TTC549 (cell line): ENCODE results near the gene PRRC2B.
"Not testable (repeated sequence)": the region's sequence is repeated elsewhere in the genome, so short reads cannot be mapped to it uniquely, and the experiment has no call there.

ENCODE experiments used
- FAIRE-seq: peaks from 2 replicates; lab custom pipeline; 2012; peaks lifted over from hg19 to GRCh38; lab: Jason Lieb, UNC

PRRC2B gene

DNA sequence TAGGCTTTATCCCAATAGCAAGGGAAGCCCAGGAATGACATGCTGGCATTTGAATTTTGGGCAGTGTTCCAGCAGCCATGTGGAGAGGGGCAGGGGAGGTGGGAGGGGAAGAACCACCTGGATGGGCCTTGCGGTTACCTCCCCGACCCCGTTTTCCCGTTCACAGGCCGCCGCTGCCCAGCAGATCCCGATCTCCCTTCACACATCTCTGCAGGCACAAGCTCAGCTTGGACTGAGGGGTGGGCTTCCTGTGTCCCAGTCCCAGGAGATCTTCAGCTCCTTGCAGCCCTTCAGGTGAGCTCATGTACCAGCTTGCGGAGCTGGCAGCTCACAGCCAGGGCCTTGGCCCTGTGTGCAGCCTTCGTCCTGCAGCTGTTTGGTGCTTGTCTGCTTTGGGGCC, 93.1 kb downstream of the PRRC2B start:
- FAIRE-seq: no peak

GRCh38 chr9:131487621-131488031, 93.7 kb downstream of the PRRC2B start:
- no peak for FAIRE-seq

DNA sequence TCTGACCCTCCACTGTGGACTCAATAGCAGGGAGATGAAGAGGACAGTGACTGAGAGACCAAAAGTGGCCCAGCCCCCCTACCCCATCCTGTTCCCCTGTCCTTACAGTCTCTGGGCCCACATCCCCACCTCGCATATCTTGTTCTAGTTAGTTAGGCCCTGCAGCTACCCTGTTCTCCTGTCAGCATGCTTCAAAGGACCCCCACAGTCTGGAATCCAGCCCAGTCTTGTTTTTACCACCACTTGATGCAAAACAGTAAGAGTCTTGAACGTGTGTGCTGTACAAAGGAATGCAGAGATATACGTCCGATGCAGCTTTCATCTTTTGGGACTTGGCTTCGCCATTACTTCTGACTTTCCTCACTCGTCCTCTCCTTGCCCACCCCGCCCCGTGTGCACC, 96.6 kb downstream of the PRRC2B start:
- FAIRE-seq: no peak

DNA sequence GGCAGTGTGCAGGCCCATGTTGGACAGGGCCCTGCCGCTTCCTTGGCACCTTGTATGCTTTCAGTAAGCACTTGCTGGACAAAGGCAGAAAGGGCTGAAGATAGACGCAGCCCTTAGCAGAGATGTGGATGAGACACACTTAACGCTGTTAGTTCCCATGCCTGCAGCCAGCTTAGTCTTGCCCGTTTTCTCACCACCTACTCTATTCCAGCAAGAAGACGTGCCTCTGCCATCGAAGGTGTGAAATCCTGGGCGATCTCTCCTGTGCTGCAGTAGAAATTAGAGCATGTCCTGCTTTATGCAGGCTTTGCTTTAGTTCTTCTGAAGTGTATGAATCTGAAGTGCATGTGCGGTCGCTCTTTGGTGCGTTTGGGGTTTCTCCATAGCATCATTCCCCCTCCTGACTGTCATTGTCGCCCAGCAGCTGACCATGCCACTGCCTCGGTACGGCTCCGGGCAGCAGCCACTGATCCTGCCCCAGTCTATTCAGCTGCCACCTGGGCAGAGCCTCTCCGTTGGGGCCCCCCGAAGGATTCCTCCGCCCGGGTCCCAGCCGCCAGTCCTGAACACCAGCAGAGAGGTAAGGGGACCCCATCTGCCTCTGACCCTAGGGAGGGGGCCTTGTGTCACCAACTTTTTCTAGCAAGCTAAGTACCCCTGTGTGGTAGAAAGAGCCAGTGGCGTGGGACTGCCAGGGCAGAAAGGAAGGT, 97.3 kb downstream of the PRRC2B start:
- no peak for FAIRE-seq

DNA sequence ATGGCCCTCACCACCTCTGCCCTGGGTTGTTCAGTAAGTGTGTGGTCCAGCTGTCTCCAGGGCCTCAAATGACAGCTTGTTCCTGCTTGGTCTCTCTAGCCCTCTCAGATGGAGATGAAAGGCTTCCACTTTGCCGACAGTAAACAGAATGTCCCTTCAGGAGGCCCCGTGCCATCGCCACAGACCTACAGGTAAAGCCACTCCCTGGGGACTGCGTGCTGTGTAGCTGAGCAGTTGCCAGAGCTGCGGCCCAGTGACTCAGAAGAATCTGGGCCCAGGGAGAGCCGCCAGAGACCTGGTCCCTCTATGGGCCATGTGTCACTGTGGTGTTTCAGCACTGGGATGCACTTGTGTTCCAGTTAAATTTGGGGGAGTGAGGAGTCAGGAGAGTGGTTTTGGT, 98.2 kb downstream of the PRRC2B start:
- no peak for FAIRE-seq

DNA sequence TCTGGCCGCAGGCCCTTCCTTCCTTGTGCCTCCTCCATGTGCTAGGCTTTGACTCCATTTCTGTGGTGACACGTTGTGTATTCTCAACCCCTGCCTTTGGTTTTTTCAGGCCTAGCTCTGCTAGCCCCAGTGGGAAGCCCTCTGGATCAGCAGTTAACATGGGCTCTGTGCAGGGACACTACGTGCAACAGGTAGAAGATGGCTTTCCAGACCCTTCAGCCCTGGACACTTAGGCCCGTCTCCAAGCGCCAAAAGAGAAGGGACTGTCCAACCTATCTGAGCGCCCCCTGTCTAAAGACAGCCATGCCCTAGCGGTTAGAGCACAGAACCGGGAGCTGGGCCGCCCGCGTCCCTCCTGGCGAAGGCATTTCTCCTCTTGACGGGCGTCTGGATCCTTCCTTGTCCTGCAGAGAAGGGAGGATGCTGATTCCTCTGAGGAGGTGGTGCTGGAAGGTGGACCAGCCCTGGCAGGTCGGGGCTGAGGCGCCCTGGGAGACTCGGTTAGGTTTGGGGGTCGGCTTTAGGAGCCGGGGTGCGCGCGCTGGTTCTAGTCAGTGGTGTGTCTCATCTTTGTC, 100.5 kb downstream of the PRRC2B start:
- no peak for FAIRE-seq

DNA sequence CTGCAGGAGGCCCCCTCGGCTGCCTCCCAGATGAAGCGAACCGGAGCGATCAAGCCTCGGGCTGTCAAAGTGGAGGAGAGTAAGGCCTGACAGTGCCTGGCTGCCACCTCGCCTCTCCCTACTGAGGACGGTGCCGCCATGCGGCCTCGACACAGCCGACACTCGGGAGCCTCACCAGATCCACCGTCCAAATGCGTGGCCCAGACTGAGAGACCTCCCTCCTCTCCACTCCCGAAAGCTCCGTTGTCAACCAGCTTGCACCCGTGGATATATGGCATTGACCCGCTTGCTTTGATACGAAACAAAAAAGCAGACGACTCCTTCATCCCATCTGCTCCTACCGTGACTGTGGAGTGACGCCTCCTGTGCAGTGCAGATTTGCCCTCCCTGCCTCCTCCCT, 101.9 kb downstream of the PRRC2B start:
- no peak for FAIRE-seq

GRCh38 chr9:131496844-131497405, 103.0 kb downstream of the PRRC2B start:
- no peak for FAIRE-seq

DNA sequence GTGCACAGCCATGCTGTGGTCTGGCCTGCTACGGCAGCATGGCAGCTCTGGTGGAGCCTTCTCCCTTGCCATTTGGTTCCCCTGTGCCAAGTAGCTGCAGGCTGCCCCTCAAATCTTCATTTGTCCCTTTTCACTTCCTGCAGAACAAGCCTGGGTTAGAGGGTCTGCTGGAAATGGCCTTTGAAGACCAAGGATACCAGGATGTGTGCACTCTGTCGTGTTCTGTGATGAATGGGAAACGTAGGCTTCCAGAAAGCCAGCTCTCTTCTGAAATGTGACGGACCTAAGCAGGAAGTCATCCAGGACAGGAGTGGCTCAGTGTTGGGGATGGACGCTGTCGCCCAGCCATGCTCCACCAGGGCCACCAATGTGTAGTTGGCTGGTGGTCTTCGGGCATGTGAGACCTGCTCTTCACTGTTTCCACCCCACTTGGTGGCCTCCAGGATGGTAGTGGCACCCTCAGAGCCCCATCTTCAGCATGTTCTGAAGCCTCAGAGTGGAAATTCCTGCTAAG, 105.4 kb downstream of the PRRC2B start:
- FAIRE-seq: no peak

DNA sequence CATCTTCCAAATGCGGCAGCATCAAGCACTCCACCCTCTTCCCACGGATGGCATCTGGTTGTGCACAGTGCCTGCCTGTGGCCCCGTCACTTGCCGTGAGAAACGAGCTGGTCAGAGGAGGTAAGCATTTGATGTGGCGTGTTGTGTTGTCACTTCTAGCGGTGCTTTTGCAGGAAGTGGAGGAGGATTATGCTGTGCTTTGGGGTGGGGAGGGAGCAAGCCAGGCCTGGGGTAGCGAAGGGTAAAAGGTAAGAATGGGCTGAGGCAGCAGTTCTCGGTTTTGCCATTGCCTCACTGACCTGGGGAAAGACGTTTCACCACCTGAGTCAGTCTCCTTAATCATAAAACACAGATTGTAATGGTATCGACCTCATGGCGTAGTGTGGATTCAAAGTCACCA, 106.5 kb downstream of the PRRC2B start:
- no peak for FAIRE-seq

GRCh38 chr9:131500939-131501541, 107.2 kb downstream of the PRRC2B start:
- no peak for FAIRE-seq

DNA sequence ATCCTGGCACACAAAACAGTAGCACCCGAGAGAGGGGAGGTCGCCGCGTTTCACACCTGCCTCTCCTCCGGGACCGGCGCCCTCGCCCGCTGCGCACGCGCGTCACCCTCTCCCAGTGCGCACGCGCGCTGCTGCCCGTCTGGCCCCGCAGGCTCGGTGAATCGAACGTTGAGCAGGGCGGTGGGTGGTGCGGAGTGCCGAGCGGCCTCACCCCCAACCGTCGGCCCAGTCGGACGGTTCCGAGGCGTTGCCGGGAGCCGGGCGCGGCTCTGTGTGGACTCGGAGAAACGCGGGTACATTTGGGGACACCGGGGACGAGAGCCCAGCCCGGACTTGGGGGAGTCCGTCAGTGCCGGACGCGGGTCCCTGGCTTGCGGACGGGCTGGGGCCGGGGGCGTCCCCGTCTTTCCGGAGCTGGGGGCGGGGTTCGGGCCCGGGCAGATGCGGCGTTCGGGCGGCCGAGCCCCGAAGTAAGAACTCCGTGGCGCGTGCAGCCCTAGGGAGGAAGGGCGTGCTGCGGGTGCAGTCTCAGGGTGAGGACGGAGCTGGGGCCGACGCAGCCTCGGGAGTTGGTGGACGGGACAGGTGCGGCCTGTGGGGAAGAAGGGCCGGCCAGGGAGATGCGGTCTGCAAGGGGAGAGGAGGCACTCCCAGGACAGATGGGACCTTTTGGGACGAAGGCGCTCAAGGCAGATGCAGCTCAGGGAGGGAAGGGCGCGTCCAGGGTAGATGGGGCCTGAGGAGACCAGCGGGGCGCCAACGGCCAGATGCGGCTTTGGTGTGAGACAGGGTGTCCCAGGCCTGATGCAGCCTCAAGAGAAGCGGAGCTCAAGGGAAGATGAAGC, 109.1 kb downstream of the PRRC2B start, which contains the start of gene POMT1:
Gene POMT1 (plus strand): TSS at position 138 of the 845 bp plus-strand sequence. CDS start 1,301 bp downstream, outside the sequence.
- no peak for FAIRE-seq

- no peak for FAIRE-seq
Measured at GRCh38 chr9:131503626-131504465, 110.0 kb downstream of the PRRC2B start.

- FAIRE-seq: no peak
Measured at GRCh38 chr9:131505012-131505411, 111.1 kb downstream of the PRRC2B start.

DNA sequence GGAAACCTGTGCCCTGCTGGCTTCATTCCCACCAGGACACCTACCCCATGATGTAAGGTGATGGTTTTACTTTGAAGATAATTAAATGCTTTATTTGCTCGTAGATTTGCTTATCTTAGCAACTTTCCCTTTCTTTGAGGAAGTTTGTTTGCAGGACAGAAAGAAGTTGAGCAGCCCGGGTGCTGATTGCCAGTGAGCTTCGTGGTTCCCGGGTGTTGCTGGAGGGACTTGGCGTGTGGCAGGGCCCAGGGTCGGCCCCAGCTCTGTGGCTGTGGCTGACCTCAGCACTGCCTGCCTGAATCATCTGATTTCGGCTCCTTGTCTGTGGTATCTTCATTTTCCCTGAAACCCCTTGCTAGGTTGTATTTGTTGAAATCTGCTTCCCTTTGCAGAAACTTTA, 117.5 kb downstream of the PRRC2B start:
- no peak for FAIRE-seq

DNA sequence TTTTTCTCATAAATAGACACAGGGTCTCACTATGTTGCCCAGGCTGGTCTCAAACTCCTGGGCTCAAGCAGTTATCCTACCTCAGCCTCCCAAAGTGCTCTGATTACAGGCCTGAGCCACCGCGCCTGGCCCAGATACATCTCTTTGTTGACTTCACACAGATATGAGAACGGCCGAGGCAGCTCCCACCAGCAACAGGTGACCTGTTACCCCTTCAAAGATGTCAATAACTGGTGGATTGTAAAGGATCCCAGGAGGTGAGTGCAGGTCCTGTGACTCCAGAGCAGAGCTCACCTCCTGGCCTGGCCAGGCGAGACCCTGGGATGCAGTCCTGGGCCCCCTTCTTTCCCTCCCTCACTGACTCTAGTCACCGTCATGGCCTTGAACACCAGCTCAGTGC, 118.0 kb downstream of the PRRC2B start:
- no peak for FAIRE-seq

- FAIRE-seq: no peak
Measured at GRCh38 chr9:131513177-131513576, 119.3 kb downstream of the PRRC2B start.

GRCh38 chr9:131515559-131516031, 121.7 kb downstream of the PRRC2B start:
- FAIRE-seq: not testable (repeated sequence)

GRCh38 chr9:131516100-131516499, 122.2 kb downstream of the PRRC2B start:
- FAIRE-seq: no peak

DNA sequence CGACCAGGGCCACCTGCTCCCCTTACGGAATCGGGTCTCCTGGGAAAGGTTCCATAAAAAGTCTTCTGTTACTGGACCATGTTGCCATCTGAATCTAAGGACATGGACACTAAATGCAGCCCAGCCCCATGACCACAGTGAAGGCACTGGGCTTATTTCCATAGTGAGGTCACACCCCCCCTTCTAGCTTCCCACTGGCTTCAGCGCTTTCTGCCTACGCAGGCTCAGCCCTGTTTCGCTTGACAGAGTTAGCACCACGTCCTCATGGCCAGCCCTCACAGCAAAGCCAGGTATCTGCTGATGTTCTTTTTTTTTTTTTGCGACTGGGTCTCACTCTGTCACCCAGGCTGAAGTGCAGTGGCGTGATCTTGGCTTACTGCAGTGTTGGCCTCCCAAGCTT, 123.0 kb downstream of the PRRC2B start:
- no peak for FAIRE-seq

DNA sequence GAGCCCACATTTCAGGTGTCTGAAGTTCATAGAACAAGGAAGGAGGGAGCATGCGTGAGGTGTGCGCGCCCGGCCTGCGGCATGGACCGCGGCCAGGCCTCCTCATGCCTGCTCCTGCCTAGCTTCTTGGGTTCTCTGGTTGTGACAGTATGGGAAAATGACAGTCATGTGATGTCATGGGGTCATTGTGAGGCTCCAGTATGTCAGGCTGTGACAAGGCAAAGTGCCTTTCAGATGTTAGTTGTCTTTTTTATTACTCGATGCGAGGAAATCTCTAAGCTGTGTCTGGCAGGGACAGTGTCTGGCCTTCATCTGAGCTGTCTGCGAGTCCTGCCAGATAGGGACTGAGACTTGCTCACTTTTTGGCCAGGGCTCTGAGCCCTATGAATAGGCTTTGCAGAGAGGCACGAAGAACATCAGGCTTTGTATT, 123.9 kb downstream of the PRRC2B start:
- no peak for FAIRE-seq
